Measurements from ENCODE around the gene SCYGR3.

- TF ChIP-seq POLR2A (IDR thresholded peaks at IDR 0.05) = no peak
- no peak for TF ChIP-seq CTCF (IDR thresholded peaks at IDR 0.05)
- no peak for TF ChIP-seq EP300 (IDR thresholded peaks at IDR 0.05)
- no peak for TF ChIP-seq POLR2AphosphoS5 (IDR thresholded peaks at IDR 0.05)
These were observed 12.3 kb downstream of the SCYGR3 start for GRCh38 chr2:227602358-227602757.

Measured in sigmoid colon (tissue), 4 donors.